RWPE2 (cell line): ENCODE data around the gene GARIN3.

Experiments
- ATAC-seq: fragments of 200-7000 bp; cut with Tn5 transposase; 3 replicates; pipeline ENCODE4 v1.9.1; 2021; ENCODE audit warnings: low read depth
- DNase-seq: peaks from one replicate; pipeline ENCODE4 v3.0.0-alpha.2; 2020; ENCODE audit warnings: low spot score
- H3K27ac ChIP-seq: fragments of 450-650 bp; 2 replicates; pipeline ENCODE4 v1.5.1; 2017; ENCODE audit warnings: mild to moderate bottlenecking; ENCODE audit not compliant: poor library complexity, severe bottlenecking
- H3K27me3 ChIP-seq: fragments of 250-450 bp; sonication (Bioruptor Pico); 2 replicates; pipeline ENCODE4 v1.5.1; 2021; ENCODE audit warnings: mild to moderate bottlenecking, moderate library complexity; ENCODE audit not compliant: insufficient read depth, poor library complexity, severe bottlenecking
- H3K36me3 ChIP-seq: fragments of 250-450 bp; sonication (Bioruptor Pico); 2 replicates; pipeline ENCODE4 v1.5.1; 2020; ENCODE audit warnings: low read depth, mild to moderate bottlenecking, moderate library complexity
- H3K4me1 ChIP-seq: fragments of 250-450 bp; sonication (Bioruptor Pico); 2 replicates; pipeline ENCODE4 v1.5.1; 2021; ENCODE audit warnings: mild to moderate bottlenecking, moderate library complexity; ENCODE audit not compliant: insufficient read depth, poor library complexity, severe bottlenecking
- H3K4me3 ChIP-seq: fragments of 250-450 bp; sonication (Bioruptor Pico); 2 replicates; pipeline ENCODE4 v1.5.1; 2021; ENCODE audit warnings: mild to moderate bottlenecking, moderate library complexity; ENCODE audit not compliant: severe bottlenecking
- H3K9me3 ChIP-seq: fragments of 250-450 bp; sonication (Bioruptor Pico); 2 replicates; pipeline ENCODE4 v1.5.1; 2021; ENCODE audit warnings: mild to moderate bottlenecking, moderate library complexity; ENCODE audit not compliant: severe bottlenecking
- CTCF ChIP-seq: fragments of 450-650 bp; IDR thresholded peaks from one replicate; pipeline ENCODE4 v1.5.1; 2017; ENCODE audit warnings: mild to moderate bottlenecking, moderate library complexity; ENCODE audit not compliant: poor library complexity, severe bottlenecking

Gene GARIN3

GRCh38 chr5:157203417-157203816 is 37.4 kb upstream of the GARIN3 start:
- ATAC-seq (no peak), DNase-seq (no peak)
- no peaks in the 10 kb centered on the region for H3K27me3 ChIP-seq
- H3K9me3 ChIP-seq = no peaks in the 10 kb centered on the region
- H3K4me3 ChIP-seq = no peak overlapping the region
- H3K4me1 ChIP-seq = no peaks in the 10 kb centered on the region
- no peaks in the 10 kb centered on the region for H3K36me3 ChIP-seq
- no peak overlapping the region for H3K27ac ChIP-seq
- TF ChIP-seq CTCF = no peak

GRCh38 chr5:157201857-157202256 is 35.8 kb upstream of the GARIN3 start:
- Histone ChIP-seq H3K4me1 (no peaks in the 10 kb centered on the region), H3K36me3 (no peaks in the 10 kb centered on the region), H3K9me3 (no peaks in the 10 kb centered on the region), H3K27ac (no peak overlapping the region), H3K4me3 (no peak overlapping the region), H3K27me3 (no peaks in the 10 kb centered on the region)
- ATAC-seq (no peak), DNase-seq (no peak)
- no peak for TF ChIP-seq CTCF

- Histone ChIP-seq H3K27me3 (no peaks in the 10 kb centered on the region), H3K4me1 (no peaks in the 10 kb centered on the region), H3K4me3 (no peak overlapping the region), H3K36me3 (no peaks in the 10 kb centered on the region), H3K9me3 (no peaks in the 10 kb centered on the region), H3K27ac (no peak overlapping the region)
- TF ChIP-seq CTCF = no peak
- ATAC-seq (no peak), DNase-seq (no peak)
Observed at GRCh38 chr5:157198277-157198986, 32.4 kb upstream of the GARIN3 start.

- Histone ChIP-seq H3K4me3 (no peak overlapping the region), H3K27me3 (no peaks in the 10 kb centered on the region), H3K36me3 (no peaks in the 10 kb centered on the region), H3K4me1 (no peaks in the 10 kb centered on the region), H3K9me3 (no peaks in the 10 kb centered on the region), H3K27ac (no peak overlapping the region)
- no peak for ATAC-seq
- TF ChIP-seq CTCF = no peak
- no peak for DNase-seq
Observed at GRCh38 chr5:157197086-157197485, 31.0 kb upstream of the GARIN3 start.

- no peak for TF ChIP-seq CTCF
- DNase-seq = no peak
- H3K27me3 ChIP-seq = no peaks in the 10 kb centered on the region
- no peak for ATAC-seq
- H3K36me3 ChIP-seq = no peaks in the 10 kb centered on the region
- no peak overlapping the region for H3K4me3 ChIP-seq
- H3K27ac ChIP-seq = no peak overlapping the region
- no peaks in the 10 kb centered on the region for H3K9me3 ChIP-seq
- H3K4me1 ChIP-seq = no peaks in the 10 kb centered on the region
Observed at GRCh38 chr5:157196045-157196444, 30.0 kb upstream of the GARIN3 start.
